Ectodermal cell (in vitro differentiated cells): ENCODE data around the gene IDUA.
"Not testable (repeated sequence)": the region's sequence is repeated elsewhere in the genome, so short reads cannot be mapped to it uniquely, and the experiment has no call there.

Experiments used
- H3K27ac ChIP-seq: 2 replicates; pipeline ENCODE4 v1.7.0; 2013; ENCODE audit warnings: mild to moderate bottlenecking, low read depth, low read length; ENCODE audit not compliant: insufficient read depth, poor library complexity, severe bottlenecking
- H3K27me3 ChIP-seq: 2 replicates; pipeline ENCODE4 v1.7.0; 2013; ENCODE audit warnings: mild to moderate bottlenecking, low read length; ENCODE audit not compliant: insufficient read depth, control insufficient read depth, poor library complexity, severe bottlenecking
- H3K36me3 ChIP-seq: one replicate; pipeline ENCODE4 v1.7.0; 2013; ENCODE audit warnings: low read length; ENCODE audit not compliant: control insufficient read depth, insufficient read depth
- H3K4me1 ChIP-seq: one replicate; pipeline ENCODE4 v1.7.0; 2013; ENCODE audit warnings: low read length; ENCODE audit not compliant: control insufficient read depth, insufficient read depth
- H3K4me3 ChIP-seq: 2 replicates; pipeline ENCODE4 v1.7.0; 2013; ENCODE audit warnings: low read depth, low read length, control low read depth; ENCODE audit not compliant: insufficient read depth
- H3K9me3 ChIP-seq: 2 replicates; pipeline ENCODE4 v1.7.0; 2013; ENCODE audit warnings: mild to moderate bottlenecking, low read length, moderate library complexity; ENCODE audit not compliant: control insufficient read depth
- WGBS, 2 experiments: methylation state at CpG; one replicate each; pipeline ENCODE4 v1.1.7; 2013; ENCODE audit warnings: missing lambda C conversion rate in 2 of 2; 5-methylcytosine and 5-hydroxymethylcytosine counted together

IDUA gene

DNA sequence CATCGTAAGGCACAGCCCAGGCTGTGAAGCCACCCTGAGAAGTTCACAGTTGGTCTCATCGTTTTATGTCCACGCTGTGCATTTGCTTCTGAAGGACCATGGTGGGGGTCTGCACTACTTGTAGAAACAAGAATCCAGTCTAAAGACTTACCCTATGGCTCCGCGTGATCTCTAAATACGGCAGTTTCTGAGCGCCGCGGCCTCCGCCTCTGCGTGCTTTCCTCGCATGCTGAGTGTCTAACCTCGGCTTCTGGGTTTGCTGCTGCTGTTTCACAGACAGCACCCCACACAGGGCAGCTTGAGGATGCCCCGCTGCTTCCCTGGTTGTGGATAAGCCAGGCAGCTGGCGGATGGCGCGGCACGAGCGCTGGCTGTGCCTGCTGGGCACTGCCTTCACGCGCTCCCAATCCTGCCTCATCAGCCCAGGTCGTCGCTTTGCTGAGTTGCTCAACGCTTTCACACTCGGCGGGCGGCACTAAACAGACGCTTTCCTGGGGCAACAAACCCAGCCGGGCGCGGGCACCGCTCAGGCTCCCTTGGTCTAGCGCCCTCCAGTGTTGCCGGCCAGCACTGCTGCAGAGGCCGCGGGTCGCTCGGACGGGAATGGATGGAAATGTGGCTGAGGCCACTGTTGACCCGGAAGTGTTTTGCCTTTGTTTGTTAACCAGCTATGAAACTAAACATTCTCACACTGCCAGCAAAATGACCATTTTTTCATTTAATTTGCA lies 63.8 kb downstream of the IDUA start:
- Histone ChIP-seq H3K36me3 (no peaks in the 10 kb centered on the region), H3K4me1 (no peaks in the 10 kb centered on the region), H3K27me3 (peaks cover 80% of the 10 kb centered on the region), H3K9me3 (no peaks in the 10 kb centered on the region), H3K4me3 (no peak overlapping the region), H3K27ac (no peak overlapping the region)
- 74% methylated on average over 40 of the region's 40 CpGs for WGBS, 2 experiments

DNA sequence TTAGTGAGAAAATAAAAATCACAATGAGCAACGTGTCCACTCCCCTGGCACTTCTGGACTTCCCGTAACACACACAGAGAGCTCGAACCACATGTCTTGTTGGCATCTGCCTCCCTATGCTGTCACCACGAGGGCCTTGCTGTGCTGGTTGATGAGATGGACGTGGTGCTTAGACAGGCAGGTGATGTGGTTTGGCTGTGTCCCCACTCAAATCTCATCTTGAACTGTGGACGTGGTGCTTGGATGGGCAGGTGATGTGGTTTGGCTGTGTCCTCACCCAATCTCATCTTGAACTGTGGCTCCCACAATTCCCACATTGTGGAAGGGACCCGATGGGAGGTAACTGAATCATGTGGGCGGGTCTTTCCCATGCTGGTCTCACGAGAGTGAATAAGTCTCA lies 64.6 kb downstream of the IDUA start:
- peaks cover 83% of the 10 kb centered on the region for H3K27me3 ChIP-seq
- H3K4me3 ChIP-seq: no peak overlapping the region
- no peaks in the 10 kb centered on the region for H3K36me3 ChIP-seq
- H3K27ac ChIP-seq: no peak overlapping the region
- H3K9me3 ChIP-seq: no peaks in the 10 kb centered on the region
- 89 to 90% methylated on average over 9 of the region's 9 CpGs for WGBS, 2 experiments
- no peaks in the 10 kb centered on the region for H3K4me1 ChIP-seq

DNA sequence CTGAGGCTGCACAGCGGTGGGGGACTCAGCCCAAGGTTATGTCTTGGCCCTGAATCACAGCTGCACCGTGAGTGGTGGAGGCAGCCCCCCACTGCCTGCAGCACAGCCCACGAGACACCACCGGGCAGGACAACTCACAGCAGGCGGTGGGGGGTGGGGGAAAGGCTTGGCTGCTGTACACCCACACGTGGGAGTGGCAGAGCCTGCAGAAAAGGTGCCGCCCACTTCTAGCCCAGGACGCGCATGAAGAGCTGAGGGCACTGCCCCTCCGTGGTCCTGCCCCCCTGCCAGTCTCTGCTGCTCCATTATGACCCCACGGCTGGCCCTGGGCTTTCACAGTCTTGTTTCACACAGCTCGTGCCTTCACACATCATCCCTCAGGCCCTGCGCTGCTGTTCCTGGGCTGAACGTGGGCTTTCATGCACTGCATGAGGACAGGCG lies 65.4 kb downstream of the IDUA start:
- Histone ChIP-seq H3K27ac (no peak overlapping the region), H3K27me3 (peaks cover 79% of the 10 kb centered on the region)

DNA sequence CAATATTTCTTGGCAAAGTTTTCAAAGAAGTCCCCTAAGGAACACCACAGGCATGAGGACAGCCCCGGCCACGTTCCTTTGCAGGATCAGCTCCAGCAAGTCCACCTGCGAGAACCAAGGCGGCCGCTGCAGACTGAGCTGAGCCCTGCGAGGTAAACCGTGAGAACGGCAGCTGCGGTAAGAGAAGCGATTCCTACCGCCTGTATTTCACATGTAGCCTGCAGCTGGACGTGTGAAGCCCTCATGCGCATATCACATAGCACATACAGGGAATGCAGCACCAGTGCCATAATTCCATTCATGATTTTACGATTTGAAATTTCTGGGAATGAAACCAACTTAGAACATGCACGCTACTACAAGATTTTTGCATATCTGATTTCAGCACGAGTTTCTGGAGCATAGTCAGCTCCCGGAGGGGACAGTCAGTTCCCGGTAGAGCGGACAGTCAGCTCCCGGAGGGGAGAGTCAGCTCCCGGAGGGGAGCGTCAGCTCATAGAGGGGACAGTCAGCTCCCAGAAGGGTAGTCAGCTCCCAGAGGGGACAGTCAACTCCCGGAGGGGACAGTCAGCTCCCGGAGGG lies 66.3 kb downstream of the IDUA start:
- 70 to 76% methylated on average over 24 of the region's 24 CpGs for WGBS, 2 experiments
- peaks cover 70% of the 10 kb centered on the region for H3K27me3 ChIP-seq

More for the DNA sequence above, 65.4 kb downstream of the IDUA start:
- H3K4me1 ChIP-seq: no peaks in the 10 kb centered on the region
- no peaks in the 10 kb centered on the region for H3K36me3 ChIP-seq
- H3K4me3 ChIP-seq: no peak overlapping the region
- no peaks in the 10 kb centered on the region for H3K9me3 ChIP-seq
- whole genome bisulfite sequencing, 2 experiments: 74 to 77% methylated on average over 15 of the region's 15 CpGs

DNA sequence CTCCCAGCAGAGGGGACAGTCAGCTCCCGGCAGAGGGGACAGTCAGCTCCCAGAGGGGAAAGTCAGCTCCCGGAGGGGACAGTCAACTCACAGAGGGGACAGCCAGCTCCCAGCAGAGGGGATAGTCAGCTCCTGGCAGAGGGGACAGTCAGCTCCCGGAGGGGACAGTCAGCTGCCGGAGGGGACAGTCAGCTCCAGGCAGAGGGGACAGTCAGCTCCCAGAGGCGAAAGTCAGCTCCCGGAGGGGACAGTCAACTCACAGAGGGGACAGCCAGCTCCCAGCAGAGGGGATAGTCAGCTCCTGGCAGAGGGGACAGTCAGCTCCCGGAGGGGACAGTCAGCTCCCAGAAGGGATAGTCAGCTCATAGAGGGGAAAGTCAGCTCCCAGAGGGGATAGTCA lies 67.0 kb downstream of the IDUA start:
- H3K9me3 ChIP-seq, H3K36me3 ChIP-seq, H3K4me3 ChIP-seq, H3K27ac ChIP-seq, H3K4me1 ChIP-seq: not testable (repeated sequence)
- H3K27me3 ChIP-seq: peaks cover 72% of the 10 kb centered on the region
- 81 to 82% methylated on average over 6 to 7 of the region's 7 CpGs for WGBS, 2 experiments

More for the DNA sequence above, 66.3 kb downstream of the IDUA start:
- no peaks in the 10 kb centered on the region for H3K4me1 ChIP-seq
- no peak overlapping the region for H3K27ac ChIP-seq
- no peaks in the 10 kb centered on the region for H3K9me3 ChIP-seq
- no peaks in the 10 kb centered on the region for H3K36me3 ChIP-seq
- no peak overlapping the region for H3K4me3 ChIP-seq
